Activated naive CD4-positive, alpha-beta T cell treated with anti-CD3 and anti-CD28 coated beads, Interleukin-2, amount 50 U/mL, for 72 hours (primary cell): ENCODE data around the gene BCKDHB. TPM values are rescaled to one million over a fixed set of nuclear protein-coding genes. Genes with fewer than 3 reads are reported as not detected.

Experiments
- ATAC-seq, 2 donors: fragments of 150-1000 bp; cut with Tn5 transposase; 2 replicates each; pipeline ENCODE4 v1.10.0; 2021; ENCODE audit warnings: mild to moderate bottlenecking in 2 of 2, moderate library complexity in 2 of 2
- DNase-seq, 2 donors: peaks; one replicate each; pipeline ENCODE4 v3.0.0; 2021 to 2022; ENCODE audit warnings: low spot score in 2 of 2
- H3K27ac Mint-ChIP-seq, 2 donors: one replicate each; pipeline ENCODE4 v1.8.0; 2022; ENCODE audit warnings: mild to moderate bottlenecking in 2 of 2, mixed read lengths in 2 of 2
- H3K36me3 Mint-ChIP-seq, 2 donors: one replicate each; pipeline ENCODE4 v1.8.0; 2022; ENCODE audit warnings: mixed read lengths in 2 of 2
- H3K9me3 Mint-ChIP-seq, 2 donors: one replicate each; pipeline ENCODE4 v1.8.0; 2022; ENCODE audit warnings: mixed read lengths in 2 of 2
- total RNA-seq, 2 donors: library from RNA; stranded (reverse); gene quantifications; one replicate each; pipeline ENCODE4 v1.2.3, GENCODE V29; 2022

The BCKDHB gene
- total RNA-seq, 2 donors from 2014 or later, result 15.2 to 20.5 TPM

DNA sequence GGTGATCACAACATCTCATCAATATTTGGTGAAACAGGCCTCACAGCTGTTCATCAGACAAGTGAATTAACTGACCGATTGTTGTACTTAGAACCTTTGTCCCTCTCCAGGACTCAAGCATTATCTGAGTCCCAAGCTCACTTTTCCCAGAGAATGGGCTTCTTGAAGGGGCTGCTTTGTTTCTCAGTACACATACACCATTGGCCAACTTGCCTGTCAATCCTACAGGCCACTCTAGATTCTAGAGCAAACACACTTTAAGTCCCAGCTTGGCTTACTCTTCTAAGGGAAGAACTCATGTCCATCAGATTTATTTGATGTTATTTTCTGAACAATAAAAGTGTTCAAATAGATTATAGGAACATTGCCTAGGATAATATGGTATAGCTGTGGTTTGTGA lies 249.5 kb downstream of the BCKDHB start:
- H3K36me3 Mint-ChIP-seq, result no peaks in the 10 kb centered on the region
- DNase-seq (no peak), ATAC-seq (no peak)
- H3K27ac Mint-ChIP-seq, result no peak overlapping the region
- H3K9me3 Mint-ChIP-seq, result no peaks in the 10 kb centered on the region

DNA sequence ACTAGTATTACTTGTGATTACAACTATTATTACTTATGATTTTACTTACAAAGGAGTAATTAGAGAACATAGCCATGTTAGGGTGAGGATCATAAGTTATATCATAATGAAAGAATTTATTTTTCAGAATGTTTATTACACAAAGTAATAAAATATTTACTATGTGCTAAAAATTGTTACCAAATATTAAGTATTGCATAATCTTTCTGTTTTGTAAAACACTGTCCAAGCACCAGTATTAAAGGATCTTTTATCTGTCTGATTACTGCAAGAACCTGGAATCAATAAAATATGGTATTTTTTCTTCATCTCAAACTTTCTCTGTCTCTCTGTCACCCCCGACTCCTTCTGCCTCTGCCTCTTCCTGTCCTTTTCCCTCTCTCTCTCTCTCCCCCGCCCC lies 250.1 kb downstream of the BCKDHB start:
- Mint-ChIP-seq H3K36me3 (no peaks in the 10 kb centered on the region), H3K27ac (no peak overlapping the region), H3K9me3 (no peaks in the 10 kb centered on the region)
- no peak for DNase-seq
- ATAC-seq, result no peak

DNA sequence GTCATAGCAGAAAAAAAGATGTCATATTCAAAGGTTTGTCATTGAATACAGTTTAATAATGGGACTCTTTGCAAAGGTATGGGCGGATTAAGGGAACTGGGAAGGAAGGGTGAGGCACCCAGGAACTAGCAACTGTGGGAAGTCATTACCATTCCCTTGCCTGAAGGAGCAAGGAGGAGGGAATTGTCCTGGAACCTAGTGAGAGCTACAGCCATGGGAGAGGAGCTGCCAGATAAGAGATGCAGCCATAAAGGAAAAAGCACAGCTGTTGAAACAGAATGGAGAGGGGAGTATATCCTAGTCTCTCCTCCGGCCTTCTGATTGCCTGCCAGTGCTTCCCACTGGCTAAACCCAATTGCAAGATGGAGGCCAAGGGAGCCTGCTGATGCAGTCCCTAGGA lies 250.6 kb downstream of the BCKDHB start:
- H3K27ac Mint-ChIP-seq, result no peak overlapping the region
- no peaks in the 10 kb centered on the region for H3K9me3 Mint-ChIP-seq
- no peaks in the 10 kb centered on the region for H3K36me3 Mint-ChIP-seq
- ATAC-seq, result no peak
- no peak for DNase-seq

DNA sequence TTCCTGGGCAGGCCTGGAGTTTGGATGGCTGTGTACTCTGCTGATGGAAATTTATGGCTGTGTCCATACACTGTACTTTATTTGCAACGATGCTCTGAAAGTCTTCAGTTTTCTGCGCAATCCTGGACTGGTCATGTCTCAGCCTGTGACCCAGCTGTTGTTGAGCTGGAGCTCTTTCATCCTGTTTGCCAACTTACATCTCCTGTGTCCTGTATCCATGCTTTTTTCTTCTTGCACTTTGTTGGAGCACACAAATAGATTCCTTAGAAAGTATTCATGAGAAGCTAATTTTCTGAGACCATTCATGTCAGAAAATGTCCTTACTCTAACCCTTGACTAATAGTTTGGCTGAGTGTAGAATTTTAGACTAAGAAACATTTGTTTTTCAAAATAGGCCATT lies 251.2 kb downstream of the BCKDHB start:
- H3K27ac Mint-ChIP-seq, result no peak overlapping the region
- H3K9me3 Mint-ChIP-seq, result no peaks in the 10 kb centered on the region
- no peak for DNase-seq
- no peaks in the 10 kb centered on the region for H3K36me3 Mint-ChIP-seq
- no peak for ATAC-seq

DNA sequence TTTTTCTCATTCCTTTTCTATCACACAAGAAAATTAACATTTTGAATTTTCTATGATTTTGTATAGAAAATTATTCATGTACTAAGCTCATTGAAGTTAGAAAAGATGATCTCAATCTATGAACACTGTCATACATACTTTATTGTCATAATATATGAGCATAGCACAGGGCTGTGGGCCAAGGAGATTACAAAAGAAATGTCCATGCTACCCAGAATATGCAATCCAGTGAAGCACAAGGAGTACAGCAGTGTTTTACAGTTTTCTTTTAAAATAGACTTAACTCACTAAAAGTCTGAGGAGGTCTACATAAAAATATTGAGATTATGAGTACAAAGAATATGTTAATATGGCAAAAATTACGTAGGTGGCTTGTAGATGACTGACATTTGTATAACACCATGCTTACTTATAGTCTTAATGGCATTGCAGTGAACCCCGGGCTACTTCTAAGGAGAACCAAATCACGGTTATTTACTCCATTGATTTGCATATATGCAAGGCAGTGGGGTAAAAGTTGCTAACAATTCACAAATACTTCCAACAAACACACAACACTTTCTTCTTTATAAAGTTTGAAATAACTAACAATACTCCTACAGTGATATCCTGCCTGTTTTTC lies 257.1 kb downstream of the BCKDHB start:
- ATAC-seq (no peak), DNase-seq (no peak)
- Mint-ChIP-seq H3K9me3 (no peaks in the 10 kb centered on the region), H3K27ac (no peak overlapping the region), H3K36me3 (no peaks in the 10 kb centered on the region)

DNA sequence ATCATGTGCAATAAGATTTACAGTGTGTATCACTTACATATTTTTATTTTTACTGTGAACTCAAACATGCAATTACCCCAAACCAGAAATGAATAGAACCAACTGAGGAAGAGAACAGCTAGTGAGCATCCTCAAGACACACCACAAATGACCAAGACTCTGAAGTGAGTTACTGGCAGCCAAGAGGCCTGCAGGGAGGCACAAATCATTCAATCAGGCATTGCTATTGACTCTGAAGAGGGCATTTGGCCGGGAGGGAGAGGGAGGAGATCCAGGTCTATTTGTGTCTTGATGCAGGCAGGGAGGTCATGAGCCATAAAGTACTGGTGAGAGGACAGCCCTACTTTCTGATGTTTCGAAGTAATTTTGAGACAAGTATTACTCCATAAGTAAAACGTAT lies 257.7 kb downstream of the BCKDHB start:
- no peak for DNase-seq
- H3K9me3 Mint-ChIP-seq, result no peaks in the 10 kb centered on the region
- no peak overlapping the region for H3K27ac Mint-ChIP-seq
- no peak for ATAC-seq
- no peaks in the 10 kb centered on the region for H3K36me3 Mint-ChIP-seq

DNA sequence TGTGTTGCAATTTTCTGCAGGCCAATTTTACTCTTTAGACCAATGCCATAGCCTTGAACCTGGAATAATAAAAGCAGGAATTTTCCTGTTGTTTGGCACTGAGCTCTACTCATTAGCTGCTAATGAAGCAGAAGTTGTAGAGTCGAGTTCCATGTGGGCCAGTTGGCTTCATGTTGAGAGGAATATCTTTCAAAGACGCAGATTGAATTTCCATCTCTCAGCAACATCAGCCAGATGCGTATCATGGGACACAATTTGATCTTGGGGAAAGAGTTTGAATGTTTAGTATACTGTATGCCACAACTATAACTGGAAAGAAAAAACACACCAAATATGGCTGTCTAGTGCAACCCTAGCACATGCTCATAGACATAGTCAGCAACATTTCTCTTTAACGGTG lies 259.6 kb downstream of the BCKDHB start:
- ATAC-seq (no peak), DNase-seq (no peak)
- no peaks in the 10 kb centered on the region for H3K36me3 Mint-ChIP-seq
- H3K27ac Mint-ChIP-seq, result no peak overlapping the region
- peaks cover 0 to 3% of the 10 kb centered on the region in 2 donors for H3K9me3 Mint-ChIP-seq

DNA sequence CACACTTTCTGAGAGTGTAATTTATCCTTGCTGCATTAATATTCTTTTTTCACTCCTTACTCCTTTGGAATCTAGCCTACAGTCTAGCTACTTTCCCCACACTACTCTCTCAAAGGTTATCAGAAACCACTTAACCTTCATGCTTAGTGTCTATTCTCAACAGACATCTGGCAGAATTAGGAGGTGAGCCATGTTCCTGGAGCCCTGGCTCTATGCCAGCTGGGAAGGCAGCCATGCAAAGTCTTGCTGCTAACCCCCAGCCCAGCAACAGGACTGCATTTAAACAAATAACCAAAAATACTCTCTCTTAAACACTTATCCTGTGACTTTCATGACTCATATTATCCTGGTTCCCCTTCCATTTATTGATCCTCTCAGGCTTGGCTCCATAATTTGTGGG lies 260.2 kb downstream of the BCKDHB start:
- Mint-ChIP-seq H3K9me3 (peaks cover 0 to 3% of the 10 kb centered on the region in 2 donors), H3K27ac (no peak overlapping the region), H3K36me3 (no peaks in the 10 kb centered on the region)
- no peak for DNase-seq
- ATAC-seq, result no peak

DNA sequence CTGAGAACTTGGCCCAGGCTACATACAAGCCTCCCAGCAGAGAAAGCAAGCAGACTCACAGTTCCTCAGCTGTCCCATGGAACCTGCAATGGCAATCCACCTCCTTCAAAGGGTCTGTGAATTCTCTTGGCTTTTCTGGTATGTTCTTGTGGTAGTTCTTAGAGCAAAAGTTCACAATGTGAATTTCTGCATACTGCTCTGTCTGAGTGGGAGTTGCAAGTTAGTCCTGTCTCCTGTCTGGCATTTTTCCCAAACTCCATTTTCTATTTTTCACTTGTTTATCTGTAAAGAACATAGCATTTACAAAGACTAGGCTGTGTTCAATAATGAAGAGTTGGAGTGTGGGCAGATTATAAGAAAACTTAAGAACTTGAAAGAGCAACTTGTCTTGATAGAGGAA lies 269.9 kb downstream of the BCKDHB start:
- ATAC-seq (no peak), DNase-seq (no peak)
- Mint-ChIP-seq H3K27ac (no peak overlapping the region), H3K9me3 (peaks cover 8 to 18% of the 10 kb centered on the region in 2 donors), H3K36me3 (peaks cover 0 to 28% of the 10 kb centered on the region in 2 donors)

DNA sequence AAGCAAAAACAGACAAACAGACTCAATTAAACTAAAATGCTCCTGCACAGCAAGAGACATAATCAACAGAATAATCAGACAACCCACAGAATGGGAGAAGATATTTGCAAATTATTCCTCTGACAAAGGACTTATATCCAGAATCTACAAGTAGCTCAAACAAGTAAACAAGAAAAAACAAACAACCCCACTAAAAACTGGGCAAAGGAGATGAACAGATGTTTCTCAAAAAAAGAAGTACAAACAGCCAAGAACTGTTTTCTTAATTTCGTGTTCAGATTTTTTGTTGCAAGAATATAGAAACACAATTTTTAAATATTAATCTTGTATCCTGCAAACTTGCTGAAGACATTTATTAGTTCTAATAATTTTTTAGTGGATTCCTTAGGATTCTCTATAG lies 274.1 kb downstream of the BCKDHB start:
- no peak for DNase-seq
- ATAC-seq, result no peak
- H3K9me3 Mint-ChIP-seq, result peaks cover 0 to 2% of the 10 kb centered on the region in 2 donors
- H3K36me3 Mint-ChIP-seq, result peaks cover 0 to 6% of the 10 kb centered on the region in 2 donors
- no peak overlapping the region for H3K27ac Mint-ChIP-seq

DNA sequence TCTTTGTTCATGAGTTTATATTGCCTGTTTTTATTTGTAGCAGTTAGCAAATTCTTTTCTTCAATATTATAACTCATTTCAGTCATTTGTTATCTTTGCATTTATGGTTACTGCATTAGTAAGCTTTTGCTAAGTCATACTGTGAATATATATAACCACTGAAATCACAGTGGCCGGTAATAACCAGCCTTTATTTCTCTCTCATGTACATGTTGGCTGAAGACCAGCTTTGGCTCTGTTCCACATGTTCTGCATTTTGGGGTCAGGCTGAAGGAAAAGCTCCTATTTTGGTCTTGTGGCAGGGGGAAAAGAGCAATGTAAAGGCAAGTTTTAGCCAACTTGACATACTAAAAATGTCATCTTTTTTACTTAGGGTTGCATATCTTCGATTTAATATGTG lies 276.3 kb downstream of the BCKDHB start:
- Mint-ChIP-seq H3K27ac (no peak overlapping the region), H3K9me3 (no peaks in the 10 kb centered on the region), H3K36me3 (peaks cover 0 to 4% of the 10 kb centered on the region in 2 donors)
- ATAC-seq (no peak), DNase-seq (no peak)

DNA sequence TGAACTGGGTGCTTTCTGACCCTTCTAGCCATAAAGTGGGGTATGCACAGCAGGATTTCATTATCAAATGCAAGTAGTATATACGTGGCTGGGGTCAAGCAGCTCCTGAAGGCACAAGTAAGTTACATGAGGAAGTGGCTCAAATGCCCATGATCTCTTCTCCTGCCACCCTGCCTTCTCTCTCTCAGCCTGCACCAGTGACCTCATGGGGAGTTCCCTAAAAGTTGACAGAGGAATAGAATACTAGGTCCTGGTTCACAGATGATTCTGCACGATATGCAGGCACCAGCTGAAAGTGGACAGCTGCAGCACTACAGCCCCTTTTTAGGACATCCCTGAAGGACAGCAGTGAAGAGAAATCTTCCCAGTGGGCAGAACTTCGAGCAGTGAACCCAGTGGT lies 282.0 kb downstream of the BCKDHB start:
- H3K9me3 Mint-ChIP-seq, result peaks cover 0 to 6% of the 10 kb centered on the region in 2 donors
- peaks cover 0 to 4% of the 10 kb centered on the region in 2 donors for H3K36me3 Mint-ChIP-seq
- no peak overlapping the region for H3K27ac Mint-ChIP-seq
- ATAC-seq, result no peak
- no peak for DNase-seq

Other genes with a start within 250 kb of the BCKDHB start
- gene ELOVL4, start 159.1 kb upstream of the BCKDHB start, total RNA-seq, result under 1 TPM; 0.60 to 0.61 TPM
- gene TTK, start 102.0 kb upstream of the BCKDHB start, total RNA-seq, result 10 to 100 TPM; 32.6 to 53.8 TPM